GM12872 (cell line): ENCODE measurements around the gene PHF3.

ENCODE experiments used
- CTCF ChIP-seq: IDR thresholded peaks from 3 replicates; pipeline ENCODE4 v1.5.1; 2011; ENCODE audit warnings: low read depth, mild to moderate bottlenecking, low read length, moderate library complexity; ENCODE audit not compliant: insufficient read depth

The PHF3 gene

DNA sequence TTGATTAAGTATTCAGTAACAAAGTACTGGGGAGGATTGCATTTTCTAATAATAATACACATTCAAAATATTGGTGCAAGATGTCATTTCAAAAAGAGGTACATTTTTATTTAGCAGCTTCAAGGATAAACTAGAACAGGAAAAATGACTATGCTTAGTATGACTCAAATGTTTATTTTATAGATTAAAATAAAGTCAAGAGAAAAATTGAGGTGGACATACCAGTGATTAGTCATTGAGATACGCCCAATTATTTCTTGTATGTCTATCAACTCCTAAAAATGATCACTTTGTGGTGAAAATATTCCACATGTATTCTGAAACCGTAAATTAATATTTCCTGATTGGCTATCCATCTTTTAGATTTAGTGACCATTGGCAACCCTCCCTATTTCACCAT lies 96.7 kb downstream of the PHF3 start:
- no peak for TF ChIP-seq CTCF

- no peak for TF ChIP-seq CTCF
Observed at GRCh38 chr6:63734923-63735322, 99.3 kb downstream of the PHF3 start.

GRCh38 chr6:63739094-63739687 lies 103.6 kb downstream of the PHF3 start:
- TF ChIP-seq CTCF: no peak

GRCh38 chr6:63740709-63741108 lies 105.1 kb downstream of the PHF3 start:
- TF ChIP-seq CTCF: no peak

DNA sequence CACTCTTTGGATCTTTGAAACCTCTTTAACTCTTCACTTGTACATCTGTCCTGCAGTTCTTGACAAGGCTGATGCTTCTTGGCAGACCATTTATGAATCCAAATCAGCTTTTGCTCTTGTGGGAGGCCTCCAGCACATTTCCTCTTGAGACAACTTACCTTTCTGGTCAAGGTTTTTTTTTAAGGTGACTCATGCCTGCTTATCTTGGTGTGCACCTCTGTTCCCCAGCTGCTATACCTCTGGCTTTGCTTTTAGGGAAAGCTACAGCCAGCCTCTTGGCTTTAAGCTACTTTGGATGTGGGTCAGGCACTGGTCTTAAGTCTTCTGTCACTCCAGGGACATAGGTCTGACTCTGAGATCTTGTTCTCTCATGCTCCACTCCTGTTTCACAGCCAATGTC lies 106.5 kb downstream of the PHF3 start:
- TF ChIP-seq CTCF: no peak

DNA sequence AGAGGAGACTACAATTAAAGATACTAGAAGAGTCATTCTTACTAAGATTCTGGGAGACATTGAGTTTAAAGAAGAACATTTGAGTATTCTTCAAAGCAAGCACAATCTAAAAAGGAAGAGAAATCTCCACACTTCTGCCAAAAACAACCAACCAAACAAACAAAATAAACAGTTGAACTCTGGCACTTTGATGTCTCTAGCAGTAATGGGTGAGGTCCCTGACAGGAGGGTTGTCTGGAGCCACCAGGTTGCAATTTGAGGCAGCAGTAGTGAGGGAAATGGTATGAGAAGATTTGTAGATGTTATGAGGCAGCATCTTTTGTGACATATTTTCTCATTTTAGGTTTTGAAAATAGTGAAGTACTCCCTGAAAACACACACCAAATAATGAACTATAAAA lies 108.1 kb downstream of the PHF3 start:
- no peak for TF ChIP-seq CTCF

GRCh38 chr6:63744810-63745209 lies 109.2 kb downstream of the PHF3 start:
- TF ChIP-seq CTCF: no peak
